HFF-Myc (cell line): ENCODE measurements around the gene KCNC1.
A peak's percentile ranks its signal among the peaks of the same experiment; 100 is the strongest.

Experiments used
- DNase-seq: peaks from one replicate; pipeline ENCODE4 v3.0.0-alpha.2; 2011; ENCODE audit warnings: low read depth; ENCODE audit errors: extremely low read depth
- H3K4me3 ChIP-seq: replicated peaks from 2 replicates; pipeline ENCODE4 v1.5.1; 2011; ENCODE audit warnings: low read depth, mild to moderate bottlenecking, control low read depth, low read length
- CTCF ChIP-seq: IDR thresholded peaks from 2 replicates; pipeline ENCODE4 v1.5.1; 2012; ENCODE audit warnings: mild to moderate bottlenecking, low read depth, low read length, control low read depth; ENCODE audit errors: missing control alignments

Gene KCNC1

DNA sequence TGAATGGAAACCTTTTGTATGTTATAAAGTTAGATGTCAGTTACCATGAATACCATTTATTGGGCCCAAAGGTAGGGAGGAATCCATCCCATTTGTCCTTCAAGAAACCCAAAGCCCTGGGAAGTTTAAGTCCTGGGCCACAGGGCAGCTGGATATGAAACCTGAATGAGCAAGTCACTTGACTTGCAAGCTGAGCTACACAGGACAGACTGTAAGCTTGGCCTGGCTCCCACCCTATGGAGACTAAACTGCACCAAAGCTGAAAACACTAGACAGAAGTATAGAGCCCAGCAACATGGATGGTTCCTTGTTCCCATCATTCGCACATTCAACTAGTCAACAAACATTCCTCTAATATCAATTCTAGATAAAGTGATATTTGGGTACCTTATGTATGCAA lies 71.3 kb downstream of the KCNC1 start:
- TF ChIP-seq CTCF: no peak
- DNase-seq: no peak
- H3K4me3 ChIP-seq: no peak overlapping the region

DNA sequence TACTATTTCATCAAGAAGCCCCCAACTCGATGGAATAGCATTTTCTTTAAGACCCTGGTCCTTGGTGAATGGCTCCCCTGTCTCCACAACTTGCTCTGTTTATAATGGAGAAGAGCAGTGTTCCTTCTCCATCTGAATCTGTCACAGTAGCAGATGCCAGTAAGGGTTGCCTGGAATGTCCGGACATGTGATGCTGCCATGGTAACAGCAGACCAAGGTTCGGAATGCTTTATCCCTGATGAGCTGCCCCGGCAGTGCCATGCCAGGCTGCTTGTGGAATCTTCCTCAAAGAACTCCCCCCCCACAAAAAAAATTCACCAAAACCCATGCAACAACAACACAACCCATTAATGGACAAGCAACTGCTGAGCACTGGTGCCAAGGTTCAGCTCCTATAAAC lies 72.5 kb downstream of the KCNC1 start:
- TF ChIP-seq CTCF: no peak
- H3K4me3 ChIP-seq: no peak overlapping the region
- no peak for DNase-seq

- no peak for TF ChIP-seq CTCF
- no peak for DNase-seq
Observed at GRCh38 chr11:17810041-17810440, 75.5 kb downstream of the KCNC1 start.

DNA sequence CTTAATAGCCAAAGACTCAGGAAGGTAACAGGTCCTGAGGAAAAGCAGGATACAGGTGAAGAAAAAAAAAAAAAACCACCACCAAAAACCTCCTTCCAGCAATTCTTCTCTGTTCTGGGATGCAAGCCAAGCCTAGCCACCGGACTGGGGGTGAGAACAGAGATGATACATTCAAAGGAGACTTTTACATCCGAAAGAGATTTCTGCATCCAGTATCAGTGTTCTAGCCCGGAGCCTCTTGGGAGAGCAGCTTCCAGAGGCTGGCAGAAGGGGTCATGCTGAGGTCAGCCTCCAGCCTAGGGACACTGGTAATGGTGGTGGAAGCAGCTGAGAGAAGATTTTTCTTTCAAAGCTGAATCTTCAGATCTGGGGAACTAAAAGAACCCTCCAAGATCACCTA lies 76.2 kb downstream of the KCNC1 start:
- H3K4me3 ChIP-seq: no peak overlapping the region
- no peak for TF ChIP-seq CTCF
- DNase-seq: peak; percentile 14

More at GRCh38 chr11:17810041-17810440, 75.5 kb downstream of the KCNC1 start:
- no peak overlapping the region for H3K4me3 ChIP-seq

DNA sequence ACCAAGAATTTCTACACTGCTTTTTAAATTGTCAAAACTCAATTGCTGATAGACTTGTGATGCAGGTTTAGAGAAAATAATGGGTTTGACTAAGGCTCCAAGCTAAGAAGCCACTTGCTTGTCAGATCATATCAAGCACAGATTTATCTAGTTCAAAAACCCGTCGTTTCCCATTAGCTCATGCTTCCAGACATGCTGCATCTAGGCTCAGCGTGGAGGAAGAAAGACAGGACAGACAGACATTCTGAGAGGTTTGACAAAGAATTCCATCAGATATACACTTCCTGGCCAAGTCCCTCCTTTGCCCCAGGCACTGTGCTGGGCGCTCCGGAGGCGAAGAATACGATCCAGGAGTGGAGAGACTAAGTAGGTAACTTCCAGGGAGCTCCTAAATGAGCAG lies 76.8 kb downstream of the KCNC1 start:
- TF ChIP-seq CTCF: no peak
- DNase-seq: no peak
- H3K4me3 ChIP-seq: no peak overlapping the region

- H3K4me3 ChIP-seq: no peak overlapping the region
- no peak for TF ChIP-seq CTCF
- DNase-seq: no peak
Observed at GRCh38 chr11:17812091-17812864, 77.7 kb downstream of the KCNC1 start.

DNA sequence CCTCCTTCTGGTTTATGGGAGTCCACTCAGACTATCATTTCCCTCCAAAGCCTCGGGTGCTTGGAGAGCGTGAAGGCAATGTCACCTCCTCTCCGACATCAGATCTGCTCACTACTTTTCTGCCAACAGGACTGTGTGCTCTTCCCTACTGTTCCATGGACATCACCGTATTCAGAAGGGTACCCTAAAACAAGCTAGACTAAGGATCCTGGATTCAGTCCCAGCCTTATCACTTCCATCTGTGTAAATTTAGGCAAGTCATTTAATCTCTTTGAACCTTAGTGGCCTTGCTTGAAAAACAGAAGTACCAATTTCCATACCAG lies 78.2 kb downstream of the KCNC1 start:
- no peak for TF ChIP-seq CTCF
- no peak for DNase-seq
- no peak overlapping the region for H3K4me3 ChIP-seq
